Myocyte (in vitro differentiated cells): ENCODE measurements around the gene PLCB1. TPM values are rescaled to one million over a fixed set of nuclear protein-coding genes. Genes with fewer than 3 reads are reported as not detected.

Experiments
- DNase-seq: peaks from one replicate; pipeline ENCODE4 v3.0.0-alpha.2; 2012; ENCODE audit warnings: low read depth
- total RNA-seq: library from RNA; depleted of rRNA; stranded (reverse); fragments of >200 nt; gene quantifications from 2 replicates; pipeline ENCODE4 v1.2.3, GENCODE V29; 2014

Gene PLCB1
- total RNA-seq, 1 donor from 2014 or later = 0.29 TPM

GRCh38 chr20:8242827-8243724 is 111.0 kb downstream of the PLCB1 start:
- no peak for DNase-seq

- no peak for DNase-seq
These were observed 112.6 kb downstream of the PLCB1 start for GRCh38 chr20:8244637-8245036.

GRCh38 chr20:8246153-8246552 is 114.1 kb downstream of the PLCB1 start:
- no peak for DNase-seq

GRCh38 chr20:8246716-8247115 is 114.7 kb downstream of the PLCB1 start:
- DNase-seq = no peak

- DNase-seq = no peak
These were observed 116.0 kb downstream of the PLCB1 start for GRCh38 chr20:8248051-8248450.

- DNase-seq = no peak
These were observed 117.6 kb downstream of the PLCB1 start for GRCh38 chr20:8249634-8250033.

GRCh38 chr20:8250539-8251200 is 118.6 kb downstream of the PLCB1 start:
- DNase-seq = no peak

GRCh38 chr20:8251201-8251575 is 119.1 kb downstream of the PLCB1 start:
- DNase-seq = no peak

GRCh38 chr20:8254911-8255582 is 123.0 kb downstream of the PLCB1 start:
- no peak for DNase-seq

- DNase-seq = no peak
These were observed 124.0 kb downstream of the PLCB1 start for GRCh38 chr20:8255945-8256632.

- no peak for DNase-seq
These were observed 128.8 kb downstream of the PLCB1 start for GRCh38 chr20:8260837-8261251.

GRCh38 chr20:8262721-8263120 is 130.7 kb downstream of the PLCB1 start:
- DNase-seq = no peak

- DNase-seq = no peak
These were observed 133.5 kb downstream of the PLCB1 start for GRCh38 chr20:8265588-8265987.

- no peak for DNase-seq
These were observed 134.9 kb downstream of the PLCB1 start for GRCh38 chr20:8267009-8267408.

GRCh38 chr20:8271727-8272126 is 139.7 kb downstream of the PLCB1 start:
- no peak for DNase-seq

GRCh38 chr20:8272766-8273165 is 140.7 kb downstream of the PLCB1 start:
- DNase-seq = no peak

- no peak for DNase-seq
These were observed 152.8 kb downstream of the PLCB1 start for GRCh38 chr20:8284902-8285301.

- DNase-seq = no peak
These were observed 155.3 kb downstream of the PLCB1 start for GRCh38 chr20:8287340-8287739.

GRCh38 chr20:8291200-8291599 is 159.1 kb downstream of the PLCB1 start:
- DNase-seq = no peak

GRCh38 chr20:8291873-8292272 is 159.8 kb downstream of the PLCB1 start:
- DNase-seq = no peak

- no peak for DNase-seq
These were observed 160.7 kb downstream of the PLCB1 start for GRCh38 chr20:8292793-8293192.

GRCh38 chr20:8293750-8294149 is 161.7 kb downstream of the PLCB1 start:
- DNase-seq = no peak
